ENCODE measurements around the gene IFT74. TPM values are rescaled to one million over a fixed set of nuclear protein-coding genes. Genes with fewer than 3 reads are reported as not detected.

The IFT74 gene
- total RNA-seq, 1 experiment from 2014 or later: 6.0 TPM

GRCh38 chr9:27022920-27023319 is 66.7 kb downstream of the IFT74 start:
- Histone ChIP-seq H3K4me1 (ENCODE audit: control insufficient read depth, insufficient read depth, low read length) (no peaks in the 10 kb centered on the region), H3K9me3 (ENCODE audit: control insufficient read depth, insufficient read depth, low read depth, low read length) (no peaks in the 10 kb centered on the region), H3K36me3 (ENCODE audit: control insufficient read depth, insufficient read depth, low read length) (no peaks in the 10 kb centered on the region), H3K27me3 (ENCODE audit: control insufficient read depth, insufficient read depth, low read length) (no peaks in the 10 kb centered on the region), H3K4me3 (ENCODE audit: low read depth in 2 of 2, low read length in 2 of 2) (no peak overlapping the region), H3K27ac (ENCODE audit: low read length) (no peak overlapping the region)
- no peak for TF ChIP-seq REST (IDR thresholded peaks at IDR 0.05; ENCODE audit: insufficient read depth in 1 of 2, low read depth in 2 of 2, low read length in 1 of 2)
- no peak for TF ChIP-seq TCF7L2 (IDR thresholded peaks at IDR 0.05; ENCODE audit: low read depth, low read length)
- TF ChIP-seq SIN3A (IDR thresholded peaks at IDR 0.05; ENCODE audit: borderline replicate concordance, insufficient read depth, low read depth, low read length): no peak
- TF ChIP-seq POLR2AphosphoS5 (IDR thresholded peaks at IDR 0.05; ENCODE audit: low read depth, low read length): no peak
- TF ChIP-seq CTCF (IDR thresholded peaks at IDR 0.05): no peak
- ChIA-PET CTCF (no interaction called here), POLR2A (no interaction called here)
- BruUV-seq (replicated peaks): no TSS peak
- ATAC-seq (no peak), DNase-seq (ENCODE audit: low read depth, low spot score) (no peak)
- intact Hi-C loops (cut with micrococcal nuclease; ENCODE audit: unreplicated experiment): no loop called here
- in situ Hi-C loops (cut with HindIII; ENCODE audit: low pct_unique_long_range_greater_than_20kb, low sequenced_read_pairs): no loop called here

- ChIA-PET CTCF (no interaction called here), POLR2A (no interaction called here)
- DNase-seq (ENCODE audit: low read depth, low spot score): no peak
- no TSS peak for BruUV-seq (replicated peaks)
- in situ Hi-C loops (cut with HindIII; ENCODE audit: low pct_unique_long_range_greater_than_20kb, low sequenced_read_pairs): no loop called here
- TF ChIP-seq SIN3A (IDR thresholded peaks at IDR 0.05; ENCODE audit: borderline replicate concordance, insufficient read depth, low read depth, low read length) (no peak), REST (IDR thresholded peaks at IDR 0.05; ENCODE audit: insufficient read depth in 1 of 2, low read depth in 2 of 2, low read length in 1 of 2) (no peak), POLR2AphosphoS5 (IDR thresholded peaks at IDR 0.05; ENCODE audit: low read depth, low read length) (no peak), CTCF (IDR thresholded peaks at IDR 0.05) (no peak), TCF7L2 (IDR thresholded peaks at IDR 0.05; ENCODE audit: low read depth, low read length) (no peak)
- Histone ChIP-seq H3K27me3 (ENCODE audit: control insufficient read depth, insufficient read depth, low read length) (no peaks in the 10 kb centered on the region), H3K9me3 (ENCODE audit: control insufficient read depth, insufficient read depth, low read depth, low read length) (no peaks in the 10 kb centered on the region), H3K36me3 (ENCODE audit: control insufficient read depth, insufficient read depth, low read length) (no peaks in the 10 kb centered on the region; the same call in 1 of the 2 replicates), H3K4me1 (ENCODE audit: control insufficient read depth, insufficient read depth, low read length) (no peaks in the 10 kb centered on the region), H3K27ac (ENCODE audit: low read length) (no peak overlapping the region), H3K4me3 (ENCODE audit: low read depth in 2 of 2, low read length in 2 of 2) (no peak overlapping the region)
- intact Hi-C loops (cut with micrococcal nuclease; ENCODE audit: unreplicated experiment): no loop called here
- no peak for ATAC-seq
These were observed 73.0 kb downstream of the IFT74 start for GRCh38 chr9:27029186-27029585.
